DMS114 treated with DMSO at 0.1 percent for 48 hours (cell line): Measurements from ENCODE around the gene NLRP3.
"Not testable (repeated sequence)": the region's sequence is repeated elsewhere in the genome, so short reads cannot be mapped to it uniquely, and the experiment has no call there.

Experiments used
- DNase-seq: peaks from one replicate; lab custom pipeline; 2025; ENCODE audit not compliant: unreplicated experiment; lab: John Stamatoyannopoulos, UW

The NLRP3 gene

GRCh38 chr1:247390116-247390791, 25.7 kb upstream of the NLRP3 start:
- DNase-seq = peak; percentile 70

- DNase-seq = no peak
Measured at GRCh38 chr1:247390996-247391395, 25.0 kb upstream of the NLRP3 start.

GRCh38 chr1:247392088-247392487, 23.9 kb upstream of the NLRP3 start:
- no peak for DNase-seq

GRCh38 chr1:247395075-247395474, 20.9 kb upstream of the NLRP3 start:
- DNase-seq = not testable (repeated sequence)

- DNase-seq = no peak
Measured at GRCh38 chr1:247400685-247401084, 15.3 kb upstream of the NLRP3 start.

- DNase-seq = no peak
Measured at GRCh38 chr1:247401310-247402119, 14.5 kb upstream of the NLRP3 start.

- DNase-seq = no peak
Measured at GRCh38 chr1:247402120-247402675, 13.8 kb upstream of the NLRP3 start.

GRCh38 chr1:247406014-247406656, 9.8 kb upstream of the NLRP3 start:
- DNase-seq = no peak

GRCh38 chr1:247407180-247407616, 8.8 kb upstream of the NLRP3 start:
- DNase-seq = no peak

GRCh38 chr1:247408100-247408499, 7.9 kb upstream of the NLRP3 start:
- no peak for DNase-seq

- no peak for DNase-seq
Measured at GRCh38 chr1:247409869-247410544, 6.0 kb upstream of the NLRP3 start.

GRCh38 chr1:247411621-247412327, 4.2 kb upstream of the NLRP3 start:
- DNase-seq = no peak

- no peak for DNase-seq
Measured at GRCh38 chr1:247417831-247418230, 1.9 kb downstream of the NLRP3 start.

GRCh38 chr1:247419336-247419735, 3.4 kb downstream of the NLRP3 start:
- DNase-seq = no peak

GRCh38 chr1:247421074-247421473, 5.1 kb downstream of the NLRP3 start:
- DNase-seq = no peak

GRCh38 chr1:247429496-247429895, 13.5 kb downstream of the NLRP3 start:
- DNase-seq = no peak

- DNase-seq = no peak
Measured at GRCh38 chr1:247430434-247430833, 14.5 kb downstream of the NLRP3 start.

- no peak for DNase-seq
Measured at GRCh38 chr1:247431643-247432042, 15.7 kb downstream of the NLRP3 start.

- DNase-seq = no peak
Measured at GRCh38 chr1:247434005-247434404, 18.0 kb downstream of the NLRP3 start.

GRCh38 chr1:247435030-247435758, 19.2 kb downstream of the NLRP3 start:
- no peak for DNase-seq
